K562 (cell line): ENCODE data around the gene RELA. TPM values are rescaled to one million over a fixed set of nuclear protein-coding genes. Genes with fewer than 3 reads are reported as not detected.

Source experiments
- CBX8 ChIP-seq: fragments of 200-600 bp; sonication (generic); IDR thresholded peaks from 2 replicates; pipeline ENCODE4 v1.6.1; 2012; ENCODE audit warnings: borderline replicate concordance, mixed run types, low read depth, mild to moderate bottlenecking, moderate library complexity, mixed read lengths, low read length, control low read depth, inconsistent platforms; ENCODE audit not compliant: poor library complexity, severe bottlenecking; ENCODE audit errors: extremely low read depth
- DIDO1 ChIP-seq: fragments of 450-650 bp; IDR thresholded peaks from 2 replicates; pipeline ENCODE4 v1.6.1; 2016; ENCODE audit warnings: low read depth, missing biosample characterization, missing genetic modification characterization
- HDAC1 ChIP-seq, 2 experiments: fragments of 450-650 bp; IDR thresholded peaks; 2 replicates each; pipeline ENCODE4 v1.6.1; 2016 to 2017; ENCODE audit warnings: inconsistent platforms in 1 of 2, mild to moderate bottlenecking in 1 of 2, moderate library complexity in 1 of 2
- HNRNPK ChIP-seq: fragments of 200-400 bp; formaldehyde crosslinking; IDR thresholded peaks from one replicate; pipeline ENCODE4 v1.6.1; 2018; ENCODE audit warnings: mild to moderate bottlenecking, low read depth, low read length; ENCODE audit not compliant: poor library complexity, severe bottlenecking
- KDM5B ChIP-seq: fragments of 200-600 bp; sonication (generic); IDR thresholded peaks from 2 replicates; pipeline ENCODE4 v1.6.1; 2012; ENCODE audit warnings: low read depth, mild to moderate bottlenecking, moderate library complexity, low read length, control low read depth, inconsistent platforms; ENCODE audit not compliant: insufficient replicate concordance
- MAZ ChIP-seq, 2 experiments: fragments of 450-650 bp in 1 of 2; sonication (generic) in 1 of 2; formaldehyde crosslinking; IDR thresholded peaks in 1 of 2; conservative IDR thresholded peaks in 1 of 2; 2 replicates each; pipeline versions ENCODE4 v1.4.0 to v1.5.0; 2020; ENCODE audit warnings: mild to moderate bottlenecking in 1 of 2, missing genetic modification reagents in 1 of 2
- MITF ChIP-seq: IDR thresholded peaks from 2 replicates; pipeline ENCODE4 v1.6.1; 2014; ENCODE audit warnings: antibody characterized with exemption
- NCOR1 ChIP-seq: fragments of 450-650 bp; IDR thresholded peaks from 2 replicates; pipeline ENCODE4 v1.6.1; 2016; ENCODE audit warnings: mild to moderate bottlenecking, moderate library complexity
- PTBP1 ChIP-seq: fragments of 200-400 bp; formaldehyde crosslinking; IDR thresholded peaks from 2 replicates; pipeline ENCODE4 v1.6.1; 2017; ENCODE audit warnings: low read depth, low read length
- RBM14 ChIP-seq: fragments of 200-400 bp; formaldehyde crosslinking; IDR thresholded peaks from 2 replicates; pipeline ENCODE4 v1.6.1; 2018; ENCODE audit warnings: low read depth, mild to moderate bottlenecking, low read length, moderate library complexity, borderline replicate concordance; ENCODE audit not compliant: insufficient read depth
- STAG1 ChIP-seq: sonication (generic); formaldehyde crosslinking; IDR thresholded peaks from 2 replicates; pipeline ENCODE4 v1.5.0; 2020; ENCODE audit warnings: missing genetic modification reagents, borderline replicate concordance
- ZKSCAN1 ChIP-seq: fragments of 150-350 bp; IDR thresholded peaks from 2 replicates; pipeline ENCODE4 v1.6.1; 2016; ENCODE audit warnings: low read depth, low read length
- ZNF507 ChIP-seq: conservative IDR thresholded peaks from 2 replicates; pipeline ENCODE4 v1.6.1; 2017; ENCODE audit warnings: missing genetic modification characterization, missing compliant biosample characterization
- polyA plus RNA-seq, 8 experiments: library from polyadenylated mRNA; depleted of rRNA in 4 of 8; stranded (reverse) in 5 of 8; unstranded in 3 of 8; fragments of >200 nt; fragmentation: Nextera tagmentation in 2 of 8; fragmentation: Illumina TruSeq in 1 of 8; extraction: Ambion mirVana in 2 of 8; extraction: Trizol in 1 of 8; gene quantifications; 2 replicates each; pipeline versions ENCODE4 v1.2.1 to v1.2.3, GENCODE V29; 2011 to 2014; ENCODE audit warnings: inconsistent platforms in 1 of 8, missing spikeins in 1 of 8
- total RNA-seq, 7 experiments: library from RNA; depleted of rRNA in 6 of 7; stranded (reverse); fragments of >200 nt in 6 of 7; fragmentation: Illumina TruSeq in 2 of 7; extraction: Trizol in 2 of 7; gene quantifications; 2 replicates each; pipeline versions ENCODE4 v1.2.1 to v1.2.3, GENCODE V29; 2011 to 2021; ENCODE audit warnings: low replicate concordance in 1 of 7
- TF ChIP-seq, protein P1 (sequence below): fragments of 450-650 bp; IDR thresholded peaks from 2 replicates; pipeline ENCODE4 v1.6.1; 2018; ENCODE audit not compliant: partially characterized antibody
- TF ChIP-seq, protein P2 (sequence below), 2 experiments: IDR thresholded peaks; 2 replicates each; pipeline ENCODE4 v1.6.1; 2012; ENCODE audit warnings: improper control_type of control experiment in 2 of 2, low read depth in 2 of 2, low read length in 2 of 2, borderline replicate concordance in 1 of 2
- TF ChIP-seq, protein P3 (sequence below): fragments of 250-450 bp; sonication (Bioruptor Pico); IDR thresholded peaks from 2 replicates; pipeline ENCODE4 v1.4.0; 2020; ENCODE audit warnings: mild to moderate bottlenecking

Gene RELA
- total and polyA plus RNA-seq, 9 of the 15 experiments (the other 6 are each of a cell fraction or from before 2014, with no cell fraction given) = 6.0 to 67.4 (median 20.6) TPM

DNA sequence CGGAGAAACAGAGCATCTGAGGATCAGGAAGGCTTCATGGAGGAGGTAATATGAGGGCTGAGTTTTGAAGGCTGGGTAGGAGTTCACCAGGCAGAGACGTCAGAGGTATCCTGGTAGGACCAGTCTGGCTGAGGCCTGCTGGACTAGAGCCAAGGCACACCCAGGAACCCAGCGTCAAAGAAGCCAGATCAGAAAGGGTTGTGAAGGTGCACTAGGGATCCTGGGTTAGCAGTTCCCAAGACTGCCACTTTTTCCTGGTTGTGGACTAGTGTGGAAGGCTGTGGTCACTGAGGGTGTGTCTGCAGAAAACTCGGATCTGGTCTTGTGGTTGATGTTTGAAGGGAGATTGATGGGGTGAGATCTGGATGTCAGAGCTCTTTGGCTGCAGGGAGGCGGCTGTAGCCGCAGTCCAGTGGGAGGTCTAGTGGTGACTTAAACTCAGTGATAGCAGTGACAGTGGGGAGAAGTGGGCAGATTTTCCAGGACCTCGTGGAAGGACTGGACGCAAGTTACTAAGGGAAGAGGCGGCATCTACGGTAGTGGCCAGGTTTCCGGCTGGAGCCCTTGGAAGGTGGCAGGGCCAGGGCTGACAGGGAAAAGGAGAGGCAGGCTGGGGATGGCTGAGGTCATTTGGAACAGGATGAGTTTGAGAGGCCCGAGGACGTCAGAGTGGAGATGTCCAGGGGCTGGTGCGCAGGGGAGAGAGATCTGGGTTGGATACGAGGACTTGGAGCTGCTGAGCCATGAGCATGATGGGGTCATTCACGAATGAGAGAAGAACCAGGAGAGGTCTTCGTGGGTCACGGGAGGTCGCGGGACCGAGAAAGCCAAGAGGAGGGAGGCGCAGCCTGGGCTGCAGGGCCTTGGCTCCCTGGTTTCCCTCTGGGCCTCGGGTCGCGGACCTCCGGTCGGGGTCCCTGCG is 10.9 kb downstream of the RELA start (continued):
- TF ChIP-seq, protein P1, sequence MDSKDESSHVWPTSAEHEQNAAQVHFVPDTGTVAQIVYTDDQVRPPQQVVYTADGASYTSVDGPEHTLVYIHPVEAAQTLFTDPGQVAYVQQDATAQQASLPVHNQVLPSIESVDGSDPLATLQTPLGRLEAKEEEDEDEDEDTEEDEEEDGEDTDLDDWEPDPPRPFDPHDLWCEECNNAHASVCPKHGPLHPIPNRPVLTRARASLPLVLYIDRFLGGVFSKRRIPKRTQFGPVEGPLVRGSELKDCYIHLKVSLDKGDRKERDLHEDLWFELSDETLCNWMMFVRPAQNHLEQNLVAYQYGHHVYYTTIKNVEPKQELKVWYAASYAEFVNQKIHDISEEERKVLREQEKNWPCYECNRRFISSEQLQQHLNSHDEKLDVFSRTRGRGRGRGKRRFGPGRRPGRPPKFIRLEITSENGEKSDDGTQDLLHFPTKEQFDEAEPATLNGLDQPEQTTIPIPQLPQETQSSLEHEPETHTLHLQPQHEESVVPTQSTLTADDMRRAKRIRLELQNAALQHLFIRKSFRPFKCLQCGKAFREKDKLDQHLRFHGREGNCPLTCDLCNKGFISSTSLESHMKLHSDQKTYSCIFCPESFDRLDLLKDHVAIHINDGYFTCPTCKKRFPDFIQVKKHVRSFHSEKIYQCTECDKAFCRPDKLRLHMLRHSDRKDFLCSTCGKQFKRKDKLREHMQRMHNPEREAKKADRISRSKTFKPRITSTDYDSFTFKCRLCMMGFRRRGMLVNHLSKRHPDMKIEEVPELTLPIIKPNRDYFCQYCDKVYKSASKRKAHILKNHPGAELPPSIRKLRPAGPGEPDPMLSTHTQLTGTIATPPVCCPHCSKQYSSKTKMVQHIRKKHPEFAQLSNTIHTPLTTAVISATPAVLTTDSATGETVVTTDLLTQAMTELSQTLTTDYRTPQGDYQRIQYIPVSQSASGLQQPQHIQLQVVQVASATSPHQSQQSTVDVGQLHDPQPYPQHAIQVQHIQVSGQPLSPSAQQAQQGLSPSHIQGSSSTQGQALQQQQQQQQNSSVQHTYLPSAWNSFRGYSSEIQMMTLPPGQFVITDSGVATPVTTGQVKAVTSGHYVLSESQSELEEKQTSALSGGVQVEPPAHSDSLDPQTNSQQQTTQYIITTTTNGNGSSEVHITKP = no peak
- TF ChIP-seq MITF (no peak), HNRNPK (no peak), ZNF507 (no peak), STAG1 (CRISPR knock-in tag) (no peak), PTBP1 (no peak), NCOR1 (no peak), ZKSCAN1 (no peak), RBM14 (no peak), CBX8 (no peak), KDM5B (peak; percentile 18), HDAC1 (IDR thresholded peaks at IDR 0.05) (no peak; a peak in 1 of 4 replicates), MAZ (CRISPR knock-in tag; conservative IDR thresholded peaks at IDR 0.05 in 1 of 2, IDR thresholded peaks at IDR 0.05 in 1 of 2) (peak in 1 of 2 experiments; percentile 49; a peak in 1 of 4 replicates), DIDO1 (tag) (no peak)
- TF ChIP-seq, protein P2, sequence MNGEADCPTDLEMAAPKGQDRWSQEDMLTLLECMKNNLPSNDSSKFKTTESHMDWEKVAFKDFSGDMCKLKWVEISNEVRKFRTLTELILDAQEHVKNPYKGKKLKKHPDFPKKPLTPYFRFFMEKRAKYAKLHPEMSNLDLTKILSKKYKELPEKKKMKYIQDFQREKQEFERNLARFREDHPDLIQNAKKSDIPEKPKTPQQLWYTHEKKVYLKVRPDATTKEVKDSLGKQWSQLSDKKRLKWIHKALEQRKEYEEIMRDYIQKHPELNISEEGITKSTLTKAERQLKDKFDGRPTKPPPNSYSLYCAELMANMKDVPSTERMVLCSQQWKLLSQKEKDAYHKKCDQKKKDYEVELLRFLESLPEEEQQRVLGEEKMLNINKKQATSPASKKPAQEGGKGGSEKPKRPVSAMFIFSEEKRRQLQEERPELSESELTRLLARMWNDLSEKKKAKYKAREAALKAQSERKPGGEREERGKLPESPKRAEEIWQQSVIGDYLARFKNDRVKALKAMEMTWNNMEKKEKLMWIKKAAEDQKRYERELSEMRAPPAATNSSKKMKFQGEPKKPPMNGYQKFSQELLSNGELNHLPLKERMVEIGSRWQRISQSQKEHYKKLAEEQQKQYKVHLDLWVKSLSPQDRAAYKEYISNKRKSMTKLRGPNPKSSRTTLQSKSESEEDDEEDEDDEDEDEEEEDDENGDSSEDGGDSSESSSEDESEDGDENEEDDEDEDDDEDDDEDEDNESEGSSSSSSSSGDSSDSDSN (IDR thresholded peaks at IDR 0.05; ENCODE audit: borderline replicate concordance in 1 of 2, low read depth in 2 of 2, low read length in 2 of 2) = 0 out of 4 replicates have a peak, but pooled peaks of 1 of the 2 experiments have one; percentile 23
- TF ChIP-seq, protein P3, sequence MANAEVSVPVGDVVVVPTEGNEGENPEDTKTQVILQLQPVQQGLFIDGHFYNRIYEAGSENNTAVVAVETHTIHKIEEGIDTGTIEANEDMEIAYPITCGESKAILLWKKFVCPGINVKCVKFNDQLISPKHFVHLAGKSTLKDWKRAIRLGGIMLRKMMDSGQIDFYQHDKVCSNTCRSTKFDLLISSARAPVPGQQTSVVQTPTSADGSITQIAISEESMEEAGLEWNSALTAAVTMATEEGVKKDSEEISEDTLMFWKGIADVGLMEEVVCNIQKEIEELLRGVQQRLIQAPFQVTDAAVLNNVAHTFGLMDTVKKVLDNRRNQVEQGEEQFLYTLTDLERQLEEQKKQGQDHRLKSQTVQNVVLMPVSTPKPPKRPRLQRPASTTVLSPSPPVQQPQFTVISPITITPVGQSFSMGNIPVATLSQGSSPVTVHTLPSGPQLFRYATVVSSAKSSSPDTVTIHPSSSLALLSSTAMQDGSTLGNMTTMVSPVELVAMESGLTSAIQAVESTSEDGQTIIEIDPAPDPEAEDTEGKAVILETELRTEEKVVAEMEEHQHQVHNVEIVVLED = no peak
